Stomach (tissue), 4 donors: ENCODE data around the gene TMEM191C.
"Not testable (repeated sequence)": the region's sequence is repeated elsewhere in the genome, so short reads cannot be mapped to it uniquely, and the experiment has no call there.

Source experiments
- CTCF ChIP-seq, 7 experiments: fragments of 450-650 bp in 4 of 7; fragments of 200-600 bp in 3 of 7; sonication (generic) in 3 of 7; IDR thresholded peaks; one replicate each; pipeline ENCODE4 v1.5.1; 2016 to 2019; ENCODE audit warnings: antibody characterized with exemption in 7 of 7, control low read depth in 2 of 7, mild to moderate bottlenecking in 1 of 7
- POLR2A ChIP-seq, 4 donors: fragments of 450-650 bp; IDR thresholded peaks; one replicate each; pipeline ENCODE4 v1.6.1; 2016; ENCODE audit warnings: antibody characterized with exemption in 4 of 4, control low read depth in 2 of 4, mild to moderate bottlenecking in 1 of 4, moderate library complexity in 1 of 4
- POLR2AphosphoS5 ChIP-seq, 3 donors: sonication (generic); formaldehyde crosslinking; IDR thresholded peaks; one replicate each; pipeline ENCODE4 v1.6.1; 2016; ENCODE audit warnings: antibody characterized with exemption in 3 of 3

DNA sequence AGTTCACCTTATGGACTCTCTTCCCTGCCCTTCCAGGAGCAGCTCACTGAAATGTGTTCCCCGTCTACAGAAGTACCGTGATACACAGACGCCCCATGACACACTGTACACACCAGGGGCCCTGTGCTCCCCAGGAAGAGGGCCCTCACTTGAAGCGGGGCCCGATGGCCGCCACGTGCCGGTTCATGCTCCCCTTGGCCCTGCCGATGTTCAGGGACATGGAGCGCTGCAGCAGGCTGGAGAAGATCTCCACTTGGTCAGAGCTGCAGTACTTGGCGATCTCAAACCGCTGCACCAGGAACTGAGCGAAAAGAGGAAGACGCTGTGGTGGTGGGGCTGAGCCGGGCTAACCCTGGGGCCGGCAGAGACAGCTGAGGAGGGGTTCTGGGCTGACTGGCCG lies 20.5 kb downstream of the TMEM191C start:
- TF ChIP-seq CTCF, POLR2A, POLR2AphosphoS5 (IDR thresholded peaks at IDR 0.05): not testable (repeated sequence)
